Pancreas (tissue), 10 donors: ENCODE data around the gene MCM3. TPM values are rescaled to one million over a fixed set of nuclear protein-coding genes. Genes with fewer than 3 reads are reported as not detected.

Experiments
- ATAC-seq, 4 donors: fragments of 200-7000 bp; cut with Tn5 transposase; one replicate each; pipeline versions ENCODE4 v1.8.0 to v1.9.1; 2020; ENCODE audit warnings: mild to moderate bottlenecking in 4 of 4, moderate library complexity in 4 of 4
- DNase-seq, 6 donors: peaks; one replicate each; pipeline ENCODE4 v3.0.0-alpha.2; 2020
- FAIRE-seq: peaks from 2 replicates; lab custom pipeline; 2012; peaks lifted over from hg19 to GRCh38; lab: Jason Lieb, UNC
- H3K27ac ChIP-seq, 4 donors: fragments of 200-600 bp; sonication (generic); 1 replicate in 3 of 4; 2 replicates in 1 of 4; pipeline versions ENCODE4 v1.5.0 to v1.8.0; 2020
- H3K27me3 ChIP-seq, 4 donors: fragments of 200-600 bp; one replicate each; pipeline ENCODE4 v1.8.0; 2021
- H3K36me3 ChIP-seq, 3 donors: fragments of 200-600 bp; sonication (generic) in 1 of 3; one replicate each; pipeline versions ENCODE4 v1.5.0 to v1.8.0; 2020 to 2021
- H3K4me1 ChIP-seq, 3 donors: fragments of 200-600 bp; one replicate each; pipeline ENCODE4 v1.8.0; 2021
- H3K4me3 ChIP-seq, 4 donors: fragments of 200-600 bp; sonication (generic) in 2 of 4; one replicate each; pipeline versions ENCODE4 v1.5.0 to v1.8.0; 2020 to 2021
- H3K9me3 ChIP-seq, 4 donors: fragments of 200-600 bp; one replicate each; pipeline ENCODE4 v1.8.0; 2021
- intact Hi-C, 3 donors: fragments of 100-400 bp; cut with DNase I; formaldehyde crosslinking; loops; one replicate each; pipeline versions ENCODE4 v1.11.1 to v1.14.2; 2022
- polyA plus RNA-seq, 2 donors: library from polyadenylated mRNA; stranded (reverse); fragments of 200-250 nt; gene quantifications; one replicate each; pipeline ENCODE4 v1.2.3, GENCODE V29; 2013
- total RNA-seq, 6 donors: library from RNA; stranded (reverse); fragmentation: NEBNext Ultra II Directional in 4 of 6; extraction: Animal tissue kit (Norgen Biotek cat#: 25700) in 4 of 6; gene quantifications; one replicate each; pipeline versions ENCODE4 v1.2.1 to v1.2.4, GENCODE V29; 2021 to 2023
- TF ChIP-seq, protein P1 (sequence below), 4 donors: fragments of 200-600 bp; sonication (generic) in 3 of 4; IDR thresholded peaks; one replicate each; pipeline versions ENCODE4 v1.5.0 to v1.8.0; 2021; ENCODE audit warnings: antibody characterized with exemption in 4 of 4
- donor health status: healthy with polysubstance abuse.
- donor health status: DM: no; HTN: no; CAD: no; lungs with moderate emphysema.
- donor health status: DM: no; HTN: no; CAD: no.
- donor health status: control.
- donor health status: control.
- donor health status: Bipolar disorder and iron deficiency.
- donor health status: DM: yes; HTN: yes; CAD: no.
- donor health status: DM: no; HTN: no; CAD: no.
- donor health status: DM: no; HTN: no; CAD: no.
- donor health status: DM: yes; HTN: yes; CAD: no.

MCM3 gene
- total and polyA plus RNA-seq, 8 donors, result 7.0 to 19.4 (median 12.1) TPM

DNA sequence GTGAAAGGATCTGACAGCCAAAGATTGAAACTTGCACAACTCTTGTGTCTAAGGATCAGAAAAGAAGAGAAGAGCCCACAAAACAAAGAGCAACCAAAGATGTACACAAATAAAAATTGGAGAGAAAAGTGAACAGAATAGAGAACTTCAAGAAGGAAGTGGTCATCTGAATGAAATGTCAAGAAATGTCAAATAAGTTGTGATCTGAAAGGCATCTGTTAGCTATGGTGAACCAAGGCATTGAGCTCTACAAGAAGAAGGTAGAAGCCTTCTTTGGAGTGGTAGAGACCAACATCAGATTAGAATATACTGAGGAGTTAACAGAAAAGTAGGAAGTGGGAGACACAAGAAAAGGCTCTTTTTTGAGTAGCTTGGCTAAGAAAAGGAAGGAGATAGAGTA is 68.8 kb downstream of the MCM3 start:
- intact Hi-C loops, result no loop called here
- DNase-seq (no peak), FAIRE-seq (no peak), ATAC-seq (no peak)
- Histone ChIP-seq H3K27ac (no peak overlapping the region), H3K9me3 (no peaks in the 10 kb centered on the region), H3K27me3 (no peaks in the 10 kb centered on the region), H3K36me3 (no peaks in the 10 kb centered on the region), H3K4me1 (no peaks in the 10 kb centered on the region), H3K4me3 (no peak overlapping the region)
- TF ChIP-seq, protein P1, sequence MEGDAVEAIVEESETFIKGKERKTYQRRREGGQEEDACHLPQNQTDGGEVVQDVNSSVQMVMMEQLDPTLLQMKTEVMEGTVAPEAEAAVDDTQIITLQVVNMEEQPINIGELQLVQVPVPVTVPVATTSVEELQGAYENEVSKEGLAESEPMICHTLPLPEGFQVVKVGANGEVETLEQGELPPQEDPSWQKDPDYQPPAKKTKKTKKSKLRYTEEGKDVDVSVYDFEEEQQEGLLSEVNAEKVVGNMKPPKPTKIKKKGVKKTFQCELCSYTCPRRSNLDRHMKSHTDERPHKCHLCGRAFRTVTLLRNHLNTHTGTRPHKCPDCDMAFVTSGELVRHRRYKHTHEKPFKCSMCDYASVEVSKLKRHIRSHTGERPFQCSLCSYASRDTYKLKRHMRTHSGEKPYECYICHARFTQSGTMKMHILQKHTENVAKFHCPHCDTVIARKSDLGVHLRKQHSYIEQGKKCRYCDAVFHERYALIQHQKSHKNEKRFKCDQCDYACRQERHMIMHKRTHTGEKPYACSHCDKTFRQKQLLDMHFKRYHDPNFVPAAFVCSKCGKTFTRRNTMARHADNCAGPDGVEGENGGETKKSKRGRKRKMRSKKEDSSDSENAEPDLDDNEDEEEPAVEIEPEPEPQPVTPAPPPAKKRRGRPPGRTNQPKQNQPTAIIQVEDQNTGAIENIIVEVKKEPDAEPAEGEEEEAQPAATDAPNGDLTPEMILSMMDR (IDR thresholded peaks at IDR 0.05), result no peak

Other genes starting within 250 kb of the MCM3 start
- gene PKHD1, start 197.1 kb downstream of the MCM3 start, total RNA-seq, result 10 to 100 TPM; 13.9 to 33.0 (median 20.6) TPM
- 1 to 10 TPM; 6.4 to 9.0 TPM for gene PKHD1, start 197.1 kb downstream of the MCM3 start, polyA plus RNA-seq
- gene IL17A, start 98.4 kb downstream of the MCM3 start, total RNA-seq, result not detected
- gene IL17A, start 98.4 kb downstream of the MCM3 start, polyA plus RNA-seq, result not detected
- gene IL17F, start 40.2 kb downstream of the MCM3 start, total RNA-seq, result not detected
- gene IL17F, start 40.2 kb downstream of the MCM3 start, polyA plus RNA-seq, result not detected
- gene PAQR8, start 77.4 kb upstream of the MCM3 start, total RNA-seq, result 1 to 10 TPM in 4 of 6 donors, under 1 TPM in 2; 0.71 to 6.1 (median 2.0) TPM
- gene PAQR8, start 77.4 kb upstream of the MCM3 start, polyA plus RNA-seq, result 1 to 10 TPM in 1 of 2 donors, under 1 TPM in 1; 0.87 to 2.7 TPM
- gene EFHC1, start 135.6 kb upstream of the MCM3 start, total RNA-seq, result 10 to 100 TPM in 3 of 6 donors, 1 to 10 TPM in 3; 5.5 to 15.1 (median 9.8) TPM
- gene EFHC1, start 135.6 kb upstream of the MCM3 start, polyA plus RNA-seq, result 10 to 100 TPM; 27.8 to 39.0 TPM